Non-pigmented ciliary epithelial cell (primary cell): ENCODE results near the gene CENPE.

ENCODE experiments used
- DNase-seq: peaks from one replicate; pipeline ENCODE4 v3.0.0-alpha.2; 2010; ENCODE audit warnings: low read depth

Gene CENPE

DNA sequence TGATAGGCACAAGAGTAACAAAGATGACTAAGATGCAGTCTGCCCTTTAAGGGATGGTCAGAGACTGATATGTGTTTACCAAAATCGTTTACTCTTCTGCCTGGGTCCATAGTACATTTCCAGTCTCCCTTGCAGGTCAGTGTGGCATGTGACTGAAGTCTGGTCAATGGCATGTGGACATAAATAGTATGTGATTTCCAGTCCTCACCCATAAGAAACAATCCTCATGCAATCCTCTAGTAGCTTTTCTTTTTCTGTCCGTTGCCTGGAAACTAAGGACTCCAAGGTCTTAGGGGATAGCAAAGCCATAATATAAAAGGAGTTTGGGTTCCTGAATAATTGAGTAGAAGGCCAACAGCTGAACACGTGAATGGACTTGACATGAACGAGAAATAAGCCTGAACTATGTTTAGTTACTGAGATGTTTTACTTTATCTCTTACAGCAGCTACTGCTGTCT lies 122.7 kb downstream of the CENPE start:
- no peak for DNase-seq

DNA sequence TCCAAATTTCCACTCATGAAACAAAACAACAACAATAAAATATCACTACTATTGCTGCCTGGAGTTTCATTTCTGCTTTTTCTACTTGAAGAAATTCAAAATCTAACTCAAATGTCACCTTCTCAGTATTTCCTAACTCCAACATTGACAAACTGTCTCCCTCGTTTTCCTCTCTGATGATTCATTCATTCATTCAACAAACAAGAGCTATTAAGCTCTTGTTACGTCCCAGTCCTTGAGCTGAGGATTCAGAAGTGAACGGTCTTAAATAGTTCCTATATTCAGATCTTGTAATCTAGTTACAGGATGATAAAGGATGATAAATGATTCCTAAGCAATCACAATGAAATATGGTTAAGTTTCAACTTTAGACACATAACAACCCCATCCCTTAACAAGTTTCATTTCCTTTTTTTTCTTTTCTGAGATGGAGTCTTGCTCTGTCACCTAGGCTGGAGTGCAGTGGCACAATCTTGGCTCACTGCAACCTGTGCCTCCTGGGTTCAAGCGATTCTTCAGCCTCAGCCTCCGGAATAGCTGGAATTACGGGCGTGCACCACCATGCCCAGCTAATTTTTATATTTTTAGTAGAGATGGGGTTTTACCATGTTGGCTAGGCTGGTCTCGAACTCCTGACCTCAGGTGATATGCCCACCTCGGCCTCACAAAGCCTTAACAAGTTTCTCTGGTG lies 123.3 kb downstream of the CENPE start:
- DNase-seq, result no peak

DNA sequence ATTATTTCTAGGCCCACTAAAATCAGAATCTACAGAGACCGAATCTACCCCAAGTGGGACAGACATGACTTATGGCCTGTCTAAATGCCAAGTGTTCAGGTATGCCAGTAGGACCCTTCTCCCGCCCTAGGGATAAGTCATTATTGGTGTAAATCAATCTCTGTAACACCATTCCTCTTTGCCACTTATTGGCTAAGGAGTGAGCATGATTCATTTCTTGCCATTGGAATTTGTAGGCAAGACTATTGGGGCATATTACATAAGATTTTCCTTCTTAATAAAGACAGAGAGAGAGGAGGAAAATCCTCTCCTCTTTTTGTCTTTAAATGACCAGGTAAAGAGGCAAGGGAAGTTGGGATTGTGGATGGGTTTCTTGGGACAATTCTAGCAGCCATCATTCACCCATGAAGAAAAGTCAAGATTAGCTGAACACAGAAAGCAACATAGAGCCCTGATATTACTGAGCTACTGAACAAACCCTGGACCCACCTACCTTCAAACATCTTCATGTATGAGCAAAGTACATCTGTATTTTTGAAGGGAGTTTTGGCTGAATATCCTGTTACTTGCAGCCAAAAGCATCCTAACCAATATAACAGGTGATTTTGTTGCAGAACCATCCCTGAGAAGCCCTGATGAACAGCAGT lies 124.2 kb downstream of the CENPE start:
- no peak for DNase-seq

DNA sequence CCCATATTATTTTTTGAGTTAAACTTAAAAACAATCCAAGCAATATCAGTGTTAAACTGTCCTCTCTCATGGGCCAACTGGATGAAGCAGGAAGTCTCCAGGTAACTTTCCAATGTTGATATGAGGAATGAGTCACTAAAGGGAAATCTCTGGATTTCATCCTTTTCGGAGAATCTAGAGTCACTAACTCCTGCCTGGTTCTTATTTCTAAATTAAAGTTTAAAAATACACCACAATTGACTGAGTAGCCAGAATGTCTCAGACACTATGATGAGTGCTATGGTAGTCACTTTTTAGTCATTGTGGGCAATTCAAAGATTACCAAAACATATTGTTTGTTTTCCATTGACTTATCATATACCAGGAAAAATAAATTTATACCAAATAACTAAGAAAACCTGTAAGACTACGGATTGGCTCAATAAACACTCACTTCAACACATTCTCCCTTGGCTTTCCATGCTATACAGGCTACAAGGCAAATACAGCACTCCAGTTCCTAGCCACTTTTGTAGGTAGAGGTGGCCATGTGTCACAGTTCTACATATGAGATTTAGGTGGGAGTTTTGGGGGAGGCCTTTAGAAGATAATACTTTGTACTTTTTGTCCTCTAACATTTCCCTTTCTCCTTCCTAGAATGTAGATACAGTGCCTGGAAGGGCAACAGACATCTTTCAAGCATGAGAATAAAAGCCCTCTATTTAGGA lies 130.1 kb downstream of the CENPE start:
- no peak for DNase-seq

DNA sequence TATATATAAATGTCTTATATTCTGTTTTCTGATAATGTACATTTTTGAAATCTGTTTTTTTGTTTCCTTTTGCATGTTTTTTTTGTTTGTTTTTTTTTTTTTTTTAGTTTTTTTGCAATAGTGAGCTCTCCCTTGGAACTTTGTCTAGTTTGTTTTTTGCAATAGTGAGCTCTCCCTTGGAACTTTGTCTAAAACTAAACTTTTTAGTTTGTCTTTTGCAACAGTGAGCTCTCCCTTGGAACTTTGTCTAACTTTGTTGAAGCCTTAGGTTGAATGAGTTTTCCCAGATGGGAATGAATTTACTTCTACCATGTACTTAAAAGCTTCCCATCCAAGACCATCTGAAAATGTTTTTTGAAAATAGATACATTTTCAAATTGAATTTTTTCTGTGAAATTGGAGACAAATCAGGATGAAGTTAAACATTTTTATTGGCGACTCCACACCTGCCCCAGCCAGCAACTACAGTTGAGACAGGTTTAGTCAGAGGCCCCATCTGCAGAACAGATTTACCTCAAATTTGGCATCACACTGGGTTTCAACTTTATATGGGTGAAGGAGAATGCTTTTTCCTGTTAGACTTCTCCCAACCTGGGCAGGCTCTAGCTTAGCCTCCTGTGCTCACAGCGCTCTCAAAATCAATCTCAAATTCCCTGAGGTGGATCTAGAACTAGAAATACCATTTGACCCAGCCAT lies 137.5 kb downstream of the CENPE start:
- DNase-seq, result no peak
